Endothelial cell of umbilical vein (primary cell): ENCODE results near the gene CXorf65. TPM values are rescaled to one million over a fixed set of nuclear protein-coding genes. Genes with fewer than 3 reads are reported as not detected.

Experiments used
- BruUV-seq: library from RNA; stranded (reverse); fragments of 400-500 nt; replicated peaks from 2 replicates; lab custom pipeline; 2021; lab: Mats Ljungman, UMichigan
- CTCF ChIA-PET: fragments of 300-600, 350-600 bp; sonication (Branson Sonifier 250); formaldehyde crosslinking; loops from one replicate; lab custom pipeline; 2021; ENCODE audit warnings: antibody characterized with exemption, inconsistent platforms; lab: Charles Lee
- POLR2A ChIA-PET: fragments of 300-600, 350-600 bp; sonication (Branson Sonifier 250); formaldehyde crosslinking; loops from one replicate; lab custom pipeline; 2021; ENCODE audit warnings: antibody characterized with exemption, inconsistent platforms; lab: Charles Lee
- DNase-seq: peaks from one replicate; pipeline ENCODE4 v3.0.0-alpha.2; 2011; ENCODE audit warnings: low read depth, low spot score
- FAIRE-seq: peaks from 2 replicates; lab custom pipeline; 2011; peaks lifted over from hg19 to GRCh38; lab: Jason Lieb, UNC
- H2AFZ ChIP-seq: 2 replicates; pipeline ENCODE4 v1.6.0; 2012; ENCODE audit warnings: low read depth, low read length, control low read depth, inconsistent platforms
- H3K27ac ChIP-seq: 2 replicates; pipeline ENCODE4 v1.5.1; 2011; ENCODE audit warnings: low read depth, mild to moderate bottlenecking, control low read depth, low read length, moderate library complexity; ENCODE audit not compliant: insufficient read depth
- H3K27me3 ChIP-seq, 2 experiments: 2 replicates each; pipeline versions ENCODE4 v1.6.0 to v1.6.1; 2011; ENCODE audit warnings: low read length in 2 of 2, mixed read lengths in 1 of 2; ENCODE audit not compliant: control insufficient read depth in 2 of 2, insufficient read depth in 2 of 2
- H3K36me3 ChIP-seq, 2 experiments: 2 replicates in 1 of 2; 3 replicates in 1 of 2; pipeline ENCODE4 v1.5.1; 2011; ENCODE audit warnings: low read length in 2 of 2, mild to moderate bottlenecking in 1 of 2, moderate library complexity in 1 of 2; ENCODE audit not compliant: control insufficient read depth in 2 of 2, insufficient read depth in 2 of 2; ENCODE audit errors: extremely low read depth in 1 of 2
- H3K4me1 ChIP-seq: 3 replicates; pipeline ENCODE4 v1.5.1; 2011; ENCODE audit warnings: mild to moderate bottlenecking, low read length; ENCODE audit not compliant: control insufficient read depth, insufficient read depth; ENCODE audit errors: extremely low read depth
- H3K4me2 ChIP-seq: 2 replicates; pipeline ENCODE4 v1.6.1; 2011; ENCODE audit warnings: low read length, control low read depth, mixed read lengths; ENCODE audit not compliant: insufficient read depth
- H3K4me3 ChIP-seq, 3 experiments: fragments of 200-600 bp in 1 of 3; sonication (generic), shearing (Covaris generic) in 1 of 3; replicated peaks in 1 of 3; 2 replicates each; pipeline ENCODE4 v1.5.1; 2011 to 2016; ENCODE audit warnings: control low read depth in 3 of 3, low read length in 3 of 3, mild to moderate bottlenecking in 2 of 3, inconsistent platforms in 1 of 3, low read depth in 1 of 3, moderate library complexity in 1 of 3; ENCODE audit not compliant: insufficient read depth in 1 of 3
- H3K79me2 ChIP-seq: 2 replicates; pipeline ENCODE4 v1.6.0; 2012; ENCODE audit warnings: low read length, inconsistent platforms; ENCODE audit not compliant: control insufficient read depth, insufficient read depth
- H3K9ac ChIP-seq: replicated peaks from 2 replicates; pipeline ENCODE3; 2011; ENCODE audit warnings: low read length, control low read depth; ENCODE audit not compliant: insufficient read depth; ENCODE audit errors: extremely low read depth
- H3K9me1 ChIP-seq: replicated peaks from 3 replicates; pipeline ENCODE4 v1.6.0; 2011; ENCODE audit warnings: mild to moderate bottlenecking, low read length; ENCODE audit not compliant: control insufficient read depth, insufficient read depth; ENCODE audit errors: extremely low read depth
- H3K9me3 ChIP-seq: replicated peaks from 2 replicates; pipeline ENCODE4 v1.5.1; 2012; ENCODE audit warnings: low read length, inconsistent platforms; ENCODE audit not compliant: control insufficient read depth, insufficient read depth
- H4K20me1 ChIP-seq: replicated peaks from 2 replicates; pipeline ENCODE3; 2011; ENCODE audit warnings: mild to moderate bottlenecking, low read length; ENCODE audit not compliant: control insufficient read depth, insufficient read depth; ENCODE audit errors: extremely low read depth
- CTCF ChIP-seq, 2 donors: IDR thresholded peaks; 1 replicate in 1 of 2; 2 replicates in 1 of 2; pipeline ENCODE4 v1.5.1; 2011; ENCODE audit warnings: low read length in 2 of 2, mild to moderate bottlenecking in 2 of 2, moderate library complexity in 2 of 2, control low read depth in 1 of 2, inconsistent platforms in 1 of 2, low read depth in 1 of 2; ENCODE audit not compliant: insufficient read depth in 1 of 2; ENCODE audit errors: extremely low read depth in 1 of 2
- EZH2 ChIP-seq: IDR thresholded peaks from 2 replicates; pipeline ENCODE4 v1.6.1; 2012; ENCODE audit warnings: borderline replicate concordance, low read depth, mild to moderate bottlenecking, moderate library complexity, low read length, inconsistent platforms; ENCODE audit not compliant: severe bottlenecking
- FOS ChIP-seq: IDR thresholded peaks from 2 replicates; pipeline ENCODE4 v1.6.1; 2011; ENCODE audit warnings: mild to moderate bottlenecking, low read length, moderate library complexity, borderline replicate concordance; ENCODE audit not compliant: insufficient read depth
- GATA2 ChIP-seq: IDR thresholded peaks from 2 replicates; pipeline ENCODE4 v1.7.0; 2011; ENCODE audit warnings: low read depth, mild to moderate bottlenecking, moderate library complexity, mixed read lengths, low read length; ENCODE audit not compliant: insufficient read length, insufficient read depth
- JUN ChIP-seq: IDR thresholded peaks from 2 replicates; pipeline ENCODE4 v1.6.1; 2011; ENCODE audit warnings: borderline replicate concordance, low read depth; ENCODE audit not compliant: insufficient read length, insufficient read depth
- MYC ChIP-seq: IDR thresholded peaks from one replicate; pipeline ENCODE4 v1.6.1; 2011; ENCODE audit warnings: mild to moderate bottlenecking, low read depth, low read length
- POLR2A ChIP-seq: IDR thresholded peaks from 2 replicates; pipeline ENCODE4 v1.6.1; 2012; ENCODE audit warnings: low read depth, mild to moderate bottlenecking, control low read depth, low read length
- POLR2AphosphoS5 ChIP-seq: IDR thresholded peaks from 2 replicates; pipeline ENCODE4 v1.6.1; 2012; ENCODE audit warnings: low read depth, mild to moderate bottlenecking, control low read depth, low read length, moderate library complexity; ENCODE audit not compliant: insufficient read depth
- dilution Hi-C: fragments of 300-500 bp; cut with MboI; formaldehyde crosslinking; loops from one replicate; pipeline ENCODE4 v1.15.0; 2019; ENCODE audit warnings: low sequenced_read_pairs; ENCODE audit not compliant: extremely low pct_ligation_motif_present
- intact Hi-C: fragments of 100-400 bp; cut with micrococcal nuclease; formaldehyde crosslinking; loops from one replicate; pipeline ENCODE4 v1.10.0; 2022
- polyA plus RNA-seq, 4 experiments: library from polyadenylated mRNA; depleted of rRNA in 3 of 4; stranded (reverse) in 3 of 4; unstranded in 1 of 4; fragments of >200 nt; gene quantifications; 2 replicates each; pipeline versions ENCODE4 v1.2.1 to v1.2.3, GENCODE V29; 2011 to 2012; ENCODE audit warnings: missing spikeins in 1 of 4
- total RNA-seq: library from RNA; stranded (reverse); gene quantifications from 2 replicates; pipeline ENCODE4 v1.2.3, GENCODE V29; 2021
- TF ChIP-seq, protein P1 (sequence below): IDR thresholded peaks from 2 replicates; pipeline ENCODE4 v1.6.1; 2011; ENCODE audit not compliant: insufficient read depth, insufficient read length

CXorf65 gene
- total and polyA plus RNA-seq, 2 donors (not counting 3 experiments of a cell fraction or from before 2014, with no cell fraction given) = not detected

DNA sequence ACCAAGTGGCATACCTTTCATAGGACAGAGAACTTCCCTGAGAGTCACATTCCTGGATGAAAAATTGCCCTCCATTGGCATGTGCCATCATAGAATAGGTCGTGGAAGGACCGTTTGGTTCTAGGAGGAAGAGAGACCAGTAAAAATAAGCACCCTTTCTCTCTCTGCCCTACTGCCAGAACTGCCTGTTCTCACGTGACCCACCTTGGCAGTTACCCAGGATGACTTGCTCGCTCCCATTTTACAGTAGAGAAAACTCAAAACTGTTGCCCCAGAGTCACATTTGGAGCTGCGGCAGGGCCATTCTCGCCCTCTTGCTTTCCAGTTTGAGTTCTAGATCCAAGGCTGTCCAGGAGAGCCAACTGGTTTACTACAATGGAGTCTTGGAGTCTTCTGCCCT, 37.0 kb upstream of the CXorf65 start:
- no peak overlapping the region for H3K27ac ChIP-seq
- H3K4me1 ChIP-seq = peaks cover 3% of the 10 kb centered on the region
- no peaks in the 10 kb centered on the region for H4K20me1 ChIP-seq
- no peak for TF ChIP-seq MYC
- no peak for TF ChIP-seq GATA2
- TF ChIP-seq, protein P1, sequence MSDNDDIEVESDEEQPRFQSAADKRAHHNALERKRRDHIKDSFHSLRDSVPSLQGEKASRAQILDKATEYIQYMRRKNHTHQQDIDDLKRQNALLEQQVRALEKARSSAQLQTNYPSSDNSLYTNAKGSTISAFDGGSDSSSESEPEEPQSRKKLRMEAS = no peak
- no peak for TF ChIP-seq EZH2
- no peak for TF ChIP-seq FOS
- no peak for TF ChIP-seq CTCF (IDR thresholded peaks at IDR 0.05; ENCODE audit: extremely low read depth in 1 of 2, insufficient read depth in 1 of 2, low read depth in 1 of 2, low read length in 2 of 2)
- no peak for TF ChIP-seq POLR2AphosphoS5
- TF ChIP-seq JUN = no peak
- TF ChIP-seq POLR2A = no peak
- ChIA-PET CTCF (no interaction called here), POLR2A (no interaction called here)
- H3K79me2 ChIP-seq = no peaks in the 10 kb centered on the region
- H3K4me2 ChIP-seq = no peak overlapping the region
- dilution Hi-C loops (no loop called here), intact Hi-C loops (no loop called here)
- H3K36me3 ChIP-seq = peaks cover 0 to 11% of the 10 kb centered on the region in 2 experiments
- H3K9ac ChIP-seq = no peak overlapping the region
- FAIRE-seq (peak; percentile 26), DNase-seq (no peak)
- H3K9me1 ChIP-seq = no peaks in the 10 kb centered on the region
- no peak overlapping the region for H2AFZ ChIP-seq
- H3K4me3 ChIP-seq = no peak overlapping the region
- no peaks in the 10 kb centered on the region for H3K9me3 ChIP-seq
- H3K27me3 ChIP-seq = no peaks in the 10 kb centered on the region
- TSS peak; percentile 8 for BruUV-seq
